Trophoblast cell (in vitro differentiated cells and primary cell): ENCODE data around the gene SELP.

Experiments used
- DNase-seq, 2 donors: peaks; one replicate each; pipeline ENCODE4 v3.0.0-alpha.2; 2016
- H2AFZ ChIP-seq: 2 replicates; pipeline ENCODE4 v1.6.1; 2013; ENCODE audit warnings: low read length, moderate library complexity, mild to moderate bottlenecking; ENCODE audit not compliant: insufficient read depth, poor library complexity
- H2AK5ac ChIP-seq: 2 replicates; pipeline ENCODE4 v1.6.1; 2013; ENCODE audit warnings: mild to moderate bottlenecking, low read length
- H2BK120ac ChIP-seq: 2 replicates; pipeline ENCODE4 v1.6.1; 2013; ENCODE audit warnings: low read length, mild to moderate bottlenecking, moderate library complexity; ENCODE audit not compliant: insufficient read depth, poor library complexity
- H2BK12ac ChIP-seq: 2 replicates; pipeline ENCODE4 v1.6.1; 2013; ENCODE audit warnings: mild to moderate bottlenecking, low read length, moderate library complexity
- H2BK5ac ChIP-seq: 2 replicates; pipeline ENCODE4 v1.6.1; 2013; ENCODE audit warnings: low read length, low read depth, moderate library complexity, mild to moderate bottlenecking; ENCODE audit not compliant: poor library complexity
- H3K14ac ChIP-seq: 2 replicates; pipeline ENCODE4 v1.6.1; 2013; ENCODE audit warnings: mild to moderate bottlenecking, low read length
- H3K18ac ChIP-seq: 2 replicates; pipeline ENCODE4 v1.6.1; 2013; ENCODE audit warnings: mild to moderate bottlenecking, low read length
- H3K23ac ChIP-seq: 2 replicates; pipeline ENCODE4 v1.6.1; 2013; ENCODE audit warnings: low read length
- H3K27ac ChIP-seq: 2 replicates; pipeline ENCODE4 v1.5.1; 2013; ENCODE audit warnings: low read depth, mild to moderate bottlenecking, inconsistent platforms, low read length, moderate library complexity
- H3K27me3 ChIP-seq: 2 replicates; pipeline ENCODE4 v1.6.1; 2013; ENCODE audit warnings: inconsistent platforms, mild to moderate bottlenecking, low read length, moderate library complexity; ENCODE audit not compliant: insufficient read depth
- H3K36me3 ChIP-seq, 2 experiments: 1 replicate in 1 of 2; 2 replicates in 1 of 2; pipeline ENCODE4 v1.6.1; 2013; ENCODE audit warnings: low read length in 2 of 2, mild to moderate bottlenecking in 2 of 2, moderate library complexity in 1 of 2; ENCODE audit not compliant: insufficient read depth in 2 of 2, control insufficient read depth in 1 of 2
- H3K4ac ChIP-seq: 2 replicates; pipeline ENCODE4 v1.6.1; 2013; ENCODE audit warnings: low read depth, mild to moderate bottlenecking, low read length, moderate library complexity
- H3K4me1 ChIP-seq, 2 experiments: 1 replicate in 1 of 2; 2 replicates in 1 of 2; pipeline ENCODE4 v1.6.1; 2013; ENCODE audit warnings: low read length in 2 of 2, mild to moderate bottlenecking in 2 of 2, moderate library complexity in 1 of 2; ENCODE audit not compliant: insufficient read depth in 2 of 2, control insufficient read depth in 1 of 2
- H3K4me2 ChIP-seq: 2 replicates; pipeline ENCODE4 v1.6.1; 2013; ENCODE audit warnings: inconsistent platforms, mild to moderate bottlenecking, low read length, moderate library complexity
- H3K4me3 ChIP-seq: 2 replicates; pipeline ENCODE4 v1.5.1; 2013; ENCODE audit warnings: mild to moderate bottlenecking, low read depth, low read length, inconsistent platforms
- H3K79me1 ChIP-seq: one replicate; pipeline ENCODE4 v1.6.1; 2013; ENCODE audit warnings: low read length
- H3K79me2 ChIP-seq: 2 replicates; pipeline ENCODE4 v1.6.1; 2013; ENCODE audit warnings: low read length, mild to moderate bottlenecking; ENCODE audit not compliant: control insufficient read depth, insufficient read depth, poor library complexity
- H3K9ac ChIP-seq: 2 replicates; pipeline ENCODE4 v1.6.1; 2013; ENCODE audit warnings: mild to moderate bottlenecking, low read length
- H3K9me3 ChIP-seq: 2 replicates; pipeline ENCODE4 v1.6.1; 2013; ENCODE audit warnings: low read depth, mild to moderate bottlenecking, control low read depth, inconsistent platforms, low read length; ENCODE audit not compliant: insufficient read depth
- H4K12ac ChIP-seq: 2 replicates; pipeline ENCODE4 v1.6.1; 2013; ENCODE audit warnings: low read depth, mild to moderate bottlenecking, low read length, moderate library complexity
- H4K8ac ChIP-seq: 2 replicates; pipeline ENCODE4 v1.6.1; 2013; ENCODE audit warnings: low read depth, mild to moderate bottlenecking, low read length, moderate library complexity
- H4K91ac ChIP-seq: one replicate; pipeline ENCODE4 v1.6.1; 2013; ENCODE audit warnings: low read depth, mild to moderate bottlenecking, low read length, moderate library complexity
- WGBS: extraction: QIAGEN DNeasy Blood & Tissue Kit; methylation state at CpG from one replicate; pipeline ENCODE4 v1.1.7; 2013; ENCODE audit warnings: missing lambda C conversion rate; ENCODE audit not compliant: insufficient read length, insufficient coverage; ENCODE audit errors: extremely low coverage; 5-methylcytosine and 5-hydroxymethylcytosine counted together

The SELP gene

DNA sequence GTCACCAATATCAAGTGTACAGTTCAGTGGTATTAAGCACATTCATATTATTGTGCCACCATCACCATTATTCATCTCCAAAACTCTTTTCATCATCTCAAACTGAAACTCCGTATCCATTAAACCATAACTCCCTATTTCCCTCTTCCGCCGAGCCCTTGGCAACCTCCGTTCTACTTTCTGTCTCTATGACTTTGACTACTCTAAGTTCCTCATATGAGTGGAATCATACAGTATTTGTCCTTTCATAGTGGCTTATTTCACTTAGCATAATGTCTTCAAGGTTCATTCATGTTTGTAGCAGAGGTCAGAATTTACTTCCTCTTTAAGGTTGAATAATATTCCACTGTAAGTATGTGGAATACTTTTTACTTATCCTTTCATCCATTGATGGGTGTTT lies 21.7 kb downstream of the SELP start:
- H2BK12ac ChIP-seq: no peak overlapping the region
- no peak overlapping the region for H3K18ac ChIP-seq
- no peak overlapping the region for H2AK5ac ChIP-seq
- H3K9ac ChIP-seq: no peak overlapping the region
- H3K79me2 ChIP-seq: no peaks in the 10 kb centered on the region
- no peaks in the 10 kb centered on the region for H3K79me1 ChIP-seq
- H3K23ac ChIP-seq: no peak overlapping the region
- no peak overlapping the region for H2BK120ac ChIP-seq
- peaks cover 3 to 6% of the 10 kb centered on the region in 2 experiments for H3K4me1 ChIP-seq
- H3K4me2 ChIP-seq: no peak overlapping the region
- H2BK5ac ChIP-seq: no peak overlapping the region
- H3K14ac ChIP-seq: no peak overlapping the region
- H3K4me3 ChIP-seq: no peak overlapping the region
- H4K91ac ChIP-seq: no peak overlapping the region
- H3K27me3 ChIP-seq: no peaks in the 10 kb centered on the region
- no peaks in the 10 kb centered on the region for H3K9me3 ChIP-seq
- no peak overlapping the region for H4K8ac ChIP-seq
- H3K4ac ChIP-seq: no peak overlapping the region
- H3K36me3 ChIP-seq: no peaks in the 10 kb centered on the region
- no peak overlapping the region for H2AFZ ChIP-seq
- H4K12ac ChIP-seq: no peak overlapping the region
- 100% methylated on average over 3 of the region's 4 CpGs for WGBS
- no peak for DNase-seq
- no peak overlapping the region for H3K27ac ChIP-seq

DNA sequence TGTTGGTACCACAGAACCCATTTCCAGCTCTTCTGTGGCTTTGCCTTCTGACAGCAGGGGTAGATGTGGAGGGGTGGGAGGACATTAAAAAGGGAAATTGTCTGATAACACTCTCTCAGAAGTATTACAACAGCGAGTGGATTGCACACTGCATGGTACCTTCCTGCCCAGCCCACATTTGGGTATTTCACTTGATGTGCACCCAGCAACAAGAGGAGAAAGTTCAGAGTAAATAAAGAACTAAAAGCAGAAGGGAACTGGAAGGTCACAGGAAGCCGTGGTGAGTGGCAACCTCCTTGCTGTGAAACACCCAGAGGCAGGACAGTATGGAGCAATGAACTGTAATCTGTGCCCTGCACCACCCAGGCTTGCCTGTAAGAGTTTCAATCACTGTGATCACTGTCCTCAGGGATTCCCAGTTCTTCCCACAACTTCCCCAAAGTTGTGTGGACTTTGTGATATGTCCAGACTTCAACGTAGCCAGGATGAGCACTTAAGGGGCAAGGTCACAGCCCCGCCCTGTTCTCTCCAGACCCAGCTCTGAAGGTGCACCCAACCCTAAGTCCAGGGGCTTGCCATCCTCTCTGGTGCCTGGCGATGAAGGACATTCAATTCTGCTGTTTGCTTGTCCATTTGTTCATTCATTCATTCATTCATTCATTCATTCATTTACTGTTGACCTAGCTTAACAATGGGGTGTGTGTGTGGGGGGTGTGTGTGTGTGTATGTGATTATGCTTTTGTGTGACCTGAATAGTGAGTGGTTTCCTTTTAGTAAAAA lies 25.0 kb downstream of the SELP start:
- no peak overlapping the region for H3K9ac ChIP-seq
- H2BK12ac ChIP-seq: no peak overlapping the region
- H3K23ac ChIP-seq: no peak overlapping the region
- no peaks in the 10 kb centered on the region for H3K36me3 ChIP-seq
- no peak overlapping the region for H3K4me3 ChIP-seq
- H2AK5ac ChIP-seq: no peak overlapping the region
- no peak overlapping the region for H3K14ac ChIP-seq
- H3K79me1 ChIP-seq: peaks cover 2% of the 10 kb centered on the region
- no peak overlapping the region for H3K18ac ChIP-seq
- H4K91ac ChIP-seq: no peak overlapping the region
- no peak overlapping the region for H2AFZ ChIP-seq
- H3K4ac ChIP-seq: no peak overlapping the region
- no CpG with 5 or more reads among the region's 5 CpGs for WGBS
- no peak overlapping the region for H3K4me2 ChIP-seq
- H2BK5ac ChIP-seq: no peak overlapping the region
- no peaks in the 10 kb centered on the region for H3K27me3 ChIP-seq
- no peak overlapping the region for H3K27ac ChIP-seq
- no peak overlapping the region for H2BK120ac ChIP-seq
- H3K79me2 ChIP-seq: no peaks in the 10 kb centered on the region
- no peak overlapping the region for H4K8ac ChIP-seq
- no peak for DNase-seq
- no peaks in the 10 kb centered on the region for H3K9me3 ChIP-seq
- peaks cover 3 to 6% of the 10 kb centered on the region in 2 experiments for H3K4me1 ChIP-seq
- H4K12ac ChIP-seq: no peak overlapping the region

DNA sequence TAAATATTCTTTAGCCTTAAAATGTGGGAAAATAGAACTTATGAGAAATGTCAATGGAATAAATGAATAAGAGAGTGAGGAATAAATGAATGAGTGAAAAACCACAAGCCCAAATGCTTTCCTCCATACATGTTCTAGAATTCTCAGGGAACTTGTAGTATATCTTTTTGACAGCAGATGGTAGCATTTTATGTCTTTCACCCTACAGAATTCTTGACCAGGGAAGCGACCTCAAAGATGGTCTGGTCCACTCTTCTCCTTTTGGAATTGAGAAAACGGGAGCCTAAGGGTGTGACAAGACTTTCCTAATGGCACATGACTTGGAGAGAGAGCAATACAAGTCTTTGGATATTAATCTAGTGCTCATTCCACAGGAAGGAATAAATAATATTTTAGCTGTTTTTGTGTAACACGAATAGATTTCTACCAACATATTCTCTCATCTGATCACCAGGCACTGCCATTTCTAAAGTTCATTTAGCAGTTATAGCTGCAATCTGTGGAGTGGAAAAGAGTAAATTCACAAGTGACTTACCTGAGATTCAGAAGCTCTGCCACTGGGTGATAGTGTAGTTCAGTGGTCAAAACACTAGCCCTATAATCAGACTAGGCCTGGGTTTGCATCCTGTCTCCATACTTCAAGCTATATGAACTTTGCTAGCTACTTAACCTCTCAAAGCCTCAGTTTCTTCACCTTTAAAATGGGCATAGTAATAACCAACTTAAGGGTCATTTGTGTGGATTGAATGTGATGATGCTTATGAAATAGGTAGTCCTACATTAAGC lies 28.6 kb downstream of the SELP start:
- H3K9me3 ChIP-seq: no peaks in the 10 kb centered on the region
- H2BK5ac ChIP-seq: no peak overlapping the region
- H3K27me3 ChIP-seq: no peaks in the 10 kb centered on the region
- no peak overlapping the region for H3K23ac ChIP-seq
- H3K79me2 ChIP-seq: no peaks in the 10 kb centered on the region
- peak in 1 of 2 donors; percentile 63 for DNase-seq
- H2AK5ac ChIP-seq: no peak overlapping the region
- H3K14ac ChIP-seq: no peak overlapping the region
- H3K9ac ChIP-seq: no peak overlapping the region
- no peak overlapping the region for H4K12ac ChIP-seq
- H3K27ac ChIP-seq: no peak overlapping the region
- no peak overlapping the region for H3K4me3 ChIP-seq
- H3K4me1 ChIP-seq: peaks cover 3 to 4% of the 10 kb centered on the region in 2 experiments
- no peak overlapping the region for H2BK120ac ChIP-seq
- peaks cover 2% of the 10 kb centered on the region for H3K79me1 ChIP-seq
- H3K36me3 ChIP-seq: no peaks in the 10 kb centered on the region
- H3K4me2 ChIP-seq: no peak overlapping the region
- H4K91ac ChIP-seq: no peak overlapping the region
- no peak overlapping the region for H3K18ac ChIP-seq
- no peak overlapping the region for H4K8ac ChIP-seq
- no peak overlapping the region for H2BK12ac ChIP-seq
- no peak overlapping the region for H3K4ac ChIP-seq
- no peak overlapping the region for H2AFZ ChIP-seq
- no CpG with 5 or more reads among the region's 3 CpGs for WGBS

GRCh38 chr1:169595764-169596711 lies 33.9 kb downstream of the SELP start:
- Histone ChIP-seq H3K4me2 (no peak overlapping the region), H3K18ac (no peak overlapping the region), H2AFZ (no peak overlapping the region), H3K9me3 (no peaks in the 10 kb centered on the region), H2BK120ac (no peak overlapping the region), H3K4ac (no peak overlapping the region), H4K12ac (no peak overlapping the region), H3K27ac (no peak overlapping the region), H2AK5ac (no peak overlapping the region), H3K36me3 (no peaks in the 10 kb centered on the region), H3K79me1 (no peaks in the 10 kb centered on the region), H3K9ac (no peak overlapping the region), H3K4me1 (no peaks in the 10 kb centered on the region), H3K14ac (no peak overlapping the region), H4K91ac (no peak overlapping the region), H3K23ac (no peak overlapping the region), H3K4me3 (no peak overlapping the region), H3K27me3 (no peaks in the 10 kb centered on the region), H2BK5ac (no peak overlapping the region), H4K8ac (no peak overlapping the region), H2BK12ac (no peak overlapping the region), H3K79me2 (no peaks in the 10 kb centered on the region)
- peak in 1 of 2 donors; percentile 25 for DNase-seq
- WGBS: no CpG with 5 or more reads among the region's 3 CpGs
